OCI-M1 (cell line): ENCODE data around the gene PKP1.

Source experiments
- DNase-seq: peaks from one replicate; lab custom pipeline; 2025; lab: John Stamatoyannopoulos, UW

Gene PKP1

GRCh38 chr1:201260236-201260590, 23.1 kb upstream of the PKP1 start:
- DNase-seq: no peak

- no peak for DNase-seq
Measured at GRCh38 chr1:201260648-201261311, 22.5 kb upstream of the PKP1 start.

- no peak for DNase-seq
Measured at GRCh38 chr1:201261771-201262547, 21.3 kb upstream of the PKP1 start.

GRCh38 chr1:201262963-201263608, 20.2 kb upstream of the PKP1 start:
- DNase-seq: no peak

- DNase-seq: no peak
Measured at GRCh38 chr1:201264072-201264471, 19.2 kb upstream of the PKP1 start.

DNA sequence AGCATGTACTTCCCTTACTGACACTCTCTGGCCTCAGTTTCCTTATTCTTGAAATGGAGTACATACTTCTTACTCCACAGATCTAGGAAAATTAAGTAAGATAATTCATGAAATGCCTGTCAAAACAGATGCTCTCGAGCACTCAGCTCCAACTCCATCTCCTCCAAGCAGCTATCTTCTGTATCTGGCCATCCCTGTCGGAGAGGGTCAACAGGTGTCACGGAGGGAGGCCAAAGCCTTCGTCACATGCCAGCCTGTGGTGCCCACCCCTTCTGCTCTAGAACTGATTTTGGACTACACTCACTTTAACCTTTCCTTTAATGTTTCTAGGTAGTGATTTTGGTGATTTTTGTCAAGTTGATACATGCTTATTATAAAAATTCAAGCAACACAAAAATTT, 18.8 kb upstream of the PKP1 start:
- DNase-seq: no peak

GRCh38 chr1:201265756-201266155, 17.6 kb upstream of the PKP1 start:
- peak; percentile 28 for DNase-seq

- no peak for DNase-seq
Measured at GRCh38 chr1:201266276-201266675, 17.0 kb upstream of the PKP1 start.

GRCh38 chr1:201266774-201267173, 16.5 kb upstream of the PKP1 start:
- peak; percentile 53 for DNase-seq

DNA sequence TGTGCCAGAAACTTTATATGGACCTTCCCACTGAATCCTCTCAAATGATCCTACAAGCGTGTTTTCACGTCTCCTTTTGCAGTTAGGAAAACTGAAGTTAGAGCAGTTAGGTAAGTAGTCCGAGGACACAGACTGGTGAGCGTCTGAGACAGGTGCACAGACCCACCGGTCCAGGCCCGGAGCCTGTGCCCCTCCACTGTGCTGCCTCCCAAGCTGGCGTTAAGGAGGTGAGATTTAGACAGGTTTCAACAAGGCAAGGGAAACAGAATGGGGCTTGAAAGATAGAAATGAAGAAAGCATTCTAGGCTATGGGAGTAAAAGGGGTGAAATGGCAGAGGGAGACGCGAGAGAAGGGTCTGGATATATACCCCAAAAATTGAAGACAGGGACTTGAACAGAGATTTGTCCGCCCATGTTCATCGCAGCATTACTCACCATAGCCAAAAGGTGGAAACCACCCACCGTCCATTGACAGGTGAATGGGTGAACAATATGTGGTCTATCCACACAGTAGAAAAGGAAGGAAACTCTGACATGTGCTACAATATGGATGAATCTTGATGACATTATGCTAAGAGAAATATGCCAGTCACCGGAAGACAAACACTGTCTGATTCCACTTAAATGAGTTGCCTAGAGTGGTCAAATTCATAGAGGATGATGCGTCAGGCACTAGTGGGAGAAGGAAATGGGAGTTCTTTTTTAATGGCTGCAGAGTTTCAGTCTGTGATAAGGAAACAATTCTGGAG, 15.7 kb upstream of the PKP1 start:
- DNase-seq: no peak

GRCh38 chr1:201268604-201269151, 14.6 kb upstream of the PKP1 start:
- DNase-seq: no peak

DNA sequence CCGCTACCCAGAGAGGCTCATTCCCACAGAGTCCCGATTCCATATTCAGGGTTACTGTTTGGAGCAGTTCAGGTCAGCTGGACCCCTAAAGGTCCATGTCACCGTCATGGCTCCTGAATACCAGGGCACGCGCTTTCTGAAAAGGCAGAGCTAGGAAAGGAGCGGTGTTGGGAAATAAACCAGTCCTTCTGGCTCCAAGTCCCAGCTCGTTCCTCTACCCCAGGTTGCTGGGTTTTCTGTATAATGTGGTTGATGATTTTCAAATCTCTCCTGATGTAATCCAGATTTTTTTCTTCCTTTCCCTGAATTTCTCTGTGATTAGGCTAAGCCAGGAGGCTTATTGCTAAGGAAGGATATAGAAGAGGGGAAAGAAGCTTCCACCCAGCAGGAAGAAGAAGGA, 14.0 kb upstream of the PKP1 start:
- no peak for DNase-seq

DNA sequence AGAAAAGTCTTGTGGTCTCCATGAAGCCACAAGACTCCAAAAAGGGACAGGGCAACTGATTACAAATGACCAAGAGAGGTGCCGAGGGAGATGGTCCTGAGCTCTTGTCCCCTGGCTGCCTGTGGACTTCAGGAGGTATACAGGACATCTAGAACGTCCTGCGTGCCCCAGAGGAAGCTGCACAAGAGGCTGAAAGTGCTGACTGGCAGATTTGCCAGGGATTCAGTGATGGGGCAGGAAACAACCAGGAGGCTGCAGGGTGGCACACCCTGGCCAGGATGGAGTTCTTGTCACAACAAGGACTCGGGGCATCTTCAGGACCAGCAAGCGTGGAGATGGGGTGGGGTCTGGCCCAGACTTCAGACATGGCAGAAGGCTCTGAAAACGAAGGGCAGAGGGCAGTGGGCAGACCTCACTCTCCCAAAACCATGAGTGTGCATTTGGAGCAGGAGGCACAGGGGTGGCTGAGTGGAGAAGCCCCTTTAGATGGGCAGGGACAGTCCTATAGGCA, 13.4 kb upstream of the PKP1 start:
- no peak for DNase-seq

DNA sequence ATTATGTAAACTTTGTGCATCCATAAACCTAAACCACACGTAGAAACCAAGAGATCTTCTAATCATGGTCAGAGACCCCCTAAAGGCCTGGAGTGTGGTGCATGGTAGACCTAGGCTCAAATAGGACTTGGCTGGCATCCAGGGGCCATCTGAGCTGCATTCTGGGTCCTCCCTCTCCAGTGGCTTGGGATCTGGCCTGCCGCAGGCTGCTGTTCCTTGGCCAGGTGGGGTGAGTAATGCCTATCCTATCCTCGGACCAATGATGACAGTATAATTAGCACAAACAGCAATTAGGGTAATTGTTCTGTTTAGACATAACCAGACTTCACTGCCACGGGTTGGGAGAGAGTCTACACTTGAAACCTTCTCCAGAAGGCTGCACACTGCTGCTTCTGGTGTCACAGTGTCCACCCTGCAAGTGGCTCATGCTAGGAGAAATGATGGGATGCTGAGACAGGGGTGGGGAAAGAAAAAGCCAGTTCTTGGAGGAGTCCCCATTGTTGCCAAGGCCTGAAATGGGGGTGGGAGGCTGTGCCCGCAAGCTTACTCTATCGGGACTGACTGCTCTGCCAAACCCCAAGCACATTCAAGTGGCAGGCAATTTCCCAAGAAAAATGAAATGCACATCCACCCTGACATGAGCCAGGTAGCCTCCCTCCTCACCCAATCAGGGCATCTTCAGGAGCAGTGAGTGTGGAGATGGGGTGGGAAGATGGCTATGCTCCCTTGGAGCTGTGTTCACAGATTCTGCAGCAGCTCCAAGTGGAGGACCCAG, 12.5 kb upstream of the PKP1 start:
- no peak for DNase-seq

DNA sequence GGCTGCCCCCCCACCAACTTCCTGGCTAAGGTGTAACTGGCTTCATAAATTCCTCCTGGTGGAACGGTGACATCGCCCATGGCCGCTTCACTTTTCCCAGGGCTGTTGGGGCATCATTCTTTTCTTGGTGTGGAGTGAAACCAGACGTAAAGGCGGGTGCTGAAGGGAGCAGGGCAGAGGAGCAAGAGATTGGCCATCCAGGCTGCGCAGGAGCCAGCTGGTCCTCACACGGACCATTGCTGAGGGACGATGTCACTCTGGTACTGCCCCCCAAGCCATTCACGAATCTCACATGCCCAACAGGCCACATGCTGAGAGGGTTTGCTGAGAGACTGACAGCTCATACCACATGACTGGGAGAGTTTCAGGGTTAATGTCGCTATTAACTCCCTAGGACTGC, 10.5 kb upstream of the PKP1 start:
- DNase-seq: no peak

DNA sequence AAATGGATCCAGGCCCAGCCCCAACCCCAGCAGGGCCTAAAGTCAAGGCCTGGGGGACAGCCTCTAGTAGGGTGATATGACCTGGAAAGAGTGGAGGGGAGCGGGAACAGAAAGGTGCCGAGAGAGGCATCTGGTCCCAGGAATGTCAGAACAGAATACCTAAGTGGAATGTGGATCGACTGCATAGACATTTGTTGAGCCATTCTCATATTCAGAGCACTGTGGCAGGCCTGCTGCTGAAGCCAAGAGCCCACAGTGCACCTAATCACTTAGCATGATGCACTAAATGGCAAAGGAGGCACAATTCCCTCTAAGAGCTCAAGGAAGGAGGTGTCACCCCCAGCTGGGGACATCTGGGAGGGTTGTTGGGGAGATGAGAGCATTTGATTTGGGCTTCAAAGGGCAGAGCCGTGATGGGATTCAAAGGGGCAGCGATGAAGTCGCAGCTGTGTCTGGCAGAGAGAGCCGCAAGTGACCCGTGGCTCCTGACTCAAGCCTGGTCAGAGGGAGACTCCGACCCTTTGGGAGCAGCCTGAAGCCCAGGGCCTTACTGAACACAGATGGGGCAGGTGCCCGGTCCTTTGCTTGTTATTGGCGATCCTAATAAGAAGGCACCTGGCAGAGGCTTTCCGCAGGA, 8.6 kb upstream of the PKP1 start:
- no peak for DNase-seq

DNA sequence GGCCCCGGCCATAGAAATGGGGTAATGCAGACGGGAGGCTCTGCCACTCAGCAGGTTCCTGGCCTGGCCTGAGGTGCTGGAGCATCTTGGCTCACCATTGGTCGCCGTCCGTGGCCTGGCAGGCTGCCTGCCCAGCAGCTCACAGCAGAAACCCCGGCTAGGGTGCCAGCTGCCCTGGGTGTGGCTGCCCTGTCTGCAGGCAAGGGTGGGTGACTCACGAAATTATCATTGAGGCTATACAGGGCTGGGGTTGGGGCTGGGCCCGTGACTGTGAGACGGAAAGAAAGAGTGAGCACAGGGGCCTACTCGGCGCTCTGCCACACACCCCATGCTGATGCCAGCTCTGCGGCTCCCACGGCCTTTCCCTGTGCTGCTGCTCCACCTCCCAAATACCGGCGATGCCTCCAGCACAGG, 8.0 kb upstream of the PKP1 start:
- DNase-seq: no peak

GRCh38 chr1:201276891-201277290, 6.4 kb upstream of the PKP1 start:
- DNase-seq: no peak

- DNase-seq: no peak
Measured at GRCh38 chr1:201277441-201277840, 5.9 kb upstream of the PKP1 start.

DNA sequence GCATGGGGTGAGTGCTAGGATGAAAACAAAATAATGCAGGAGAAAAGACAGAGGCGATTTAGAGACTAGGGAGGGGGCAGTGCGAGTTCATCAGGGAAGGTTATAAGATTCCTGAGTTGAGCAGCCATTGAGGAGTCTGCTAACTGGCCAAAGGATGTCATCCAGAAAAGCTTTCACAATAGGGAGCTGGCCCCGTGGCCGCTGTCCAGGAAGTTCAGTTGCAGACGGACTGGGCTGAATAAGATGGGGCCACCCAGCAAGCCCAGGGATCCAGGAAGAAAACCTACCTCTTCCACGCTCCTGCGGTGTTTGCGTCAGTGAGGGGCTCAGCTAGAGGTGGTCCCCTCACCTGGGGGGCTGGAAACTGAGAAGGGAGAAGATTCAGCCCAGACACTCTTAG, 4.0 kb upstream of the PKP1 start:
- DNase-seq: no peak

DNA sequence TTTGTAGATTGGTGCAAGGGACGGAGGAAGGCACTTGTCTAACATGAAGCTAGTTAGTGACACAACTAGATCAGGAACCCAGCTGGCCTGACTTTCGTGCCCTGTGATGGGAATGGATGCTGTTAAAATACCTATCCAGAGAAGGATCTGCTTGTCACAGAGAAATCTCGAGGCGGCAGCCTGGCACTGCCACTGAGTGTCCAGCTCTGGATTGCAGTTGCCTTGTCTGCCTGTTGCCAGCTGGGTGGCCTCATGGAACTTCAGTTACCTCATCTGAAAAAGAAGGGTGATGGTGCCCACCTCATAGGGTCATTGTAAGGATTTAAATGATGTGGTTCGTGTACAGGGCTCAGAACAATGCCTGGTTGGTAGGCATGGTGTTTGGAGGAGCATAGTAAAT, 2.4 kb upstream of the PKP1 start:
- no peak for DNase-seq
